IPS-11a (cell line): ENCODE measurements around the gene PWWP2B.

Experiments
- H3K4me3 ChIP-seq: one replicate; pipeline ENCODE4 v1.5.1; 2013; ENCODE audit warnings: low read depth, low read length, control low read depth

Gene PWWP2B

GRCh38 chr10:132443983-132444876, 47.2 kb downstream of the PWWP2B start:
- H3K4me3 ChIP-seq: no peak overlapping the region

- no peak overlapping the region for H3K4me3 ChIP-seq
These were observed 47.9 kb downstream of the PWWP2B start for GRCh38 chr10:132444877-132445351.

- H3K4me3 ChIP-seq: no peak overlapping the region
These were observed 48.7 kb downstream of the PWWP2B start for GRCh38 chr10:132445516-132446194.

GRCh38 chr10:132446195-132446581, 49.2 kb downstream of the PWWP2B start:
- H3K4me3 ChIP-seq: no peak overlapping the region

DNA sequence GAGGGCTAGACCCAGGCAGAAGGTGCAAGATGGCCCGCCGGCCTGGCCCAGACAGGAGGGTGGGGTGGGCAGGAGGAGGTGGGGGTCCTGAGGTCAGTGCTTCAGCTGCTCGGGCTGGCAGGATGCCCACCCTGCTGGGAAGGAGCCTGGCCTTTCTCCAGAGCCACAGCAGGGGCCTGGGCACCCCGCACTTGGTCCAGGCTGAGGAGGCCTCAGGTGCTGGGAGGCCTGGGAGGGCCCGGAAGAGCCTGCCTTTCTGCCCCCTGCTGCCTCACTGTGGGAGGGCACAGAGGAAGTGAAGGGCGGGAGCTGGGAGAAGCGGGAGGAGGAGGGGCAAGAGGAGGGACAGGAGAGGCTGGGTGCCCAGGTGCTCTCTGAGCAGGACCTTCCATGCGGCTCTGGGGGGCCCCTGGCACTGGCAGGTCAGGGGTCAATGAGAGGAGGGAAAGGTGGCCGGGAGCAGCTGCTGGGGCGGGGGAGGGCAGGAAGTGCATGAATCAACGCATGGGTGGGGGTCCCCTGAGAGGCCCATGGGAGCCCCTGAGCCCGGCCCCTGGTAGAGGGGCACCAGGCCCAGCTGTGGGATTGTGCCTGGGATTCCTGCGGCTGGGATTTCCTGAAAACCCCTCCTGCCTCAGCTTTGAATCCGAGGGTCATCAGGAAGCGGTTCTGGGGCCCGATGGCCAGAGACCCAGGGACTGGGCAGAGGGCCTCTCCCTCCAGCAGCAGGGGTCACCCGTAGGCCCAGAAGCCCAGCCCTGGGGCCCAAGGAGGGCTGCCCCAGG, 49.9 kb downstream of the PWWP2B start:
- H3K4me3 ChIP-seq: no peak overlapping the region

DNA sequence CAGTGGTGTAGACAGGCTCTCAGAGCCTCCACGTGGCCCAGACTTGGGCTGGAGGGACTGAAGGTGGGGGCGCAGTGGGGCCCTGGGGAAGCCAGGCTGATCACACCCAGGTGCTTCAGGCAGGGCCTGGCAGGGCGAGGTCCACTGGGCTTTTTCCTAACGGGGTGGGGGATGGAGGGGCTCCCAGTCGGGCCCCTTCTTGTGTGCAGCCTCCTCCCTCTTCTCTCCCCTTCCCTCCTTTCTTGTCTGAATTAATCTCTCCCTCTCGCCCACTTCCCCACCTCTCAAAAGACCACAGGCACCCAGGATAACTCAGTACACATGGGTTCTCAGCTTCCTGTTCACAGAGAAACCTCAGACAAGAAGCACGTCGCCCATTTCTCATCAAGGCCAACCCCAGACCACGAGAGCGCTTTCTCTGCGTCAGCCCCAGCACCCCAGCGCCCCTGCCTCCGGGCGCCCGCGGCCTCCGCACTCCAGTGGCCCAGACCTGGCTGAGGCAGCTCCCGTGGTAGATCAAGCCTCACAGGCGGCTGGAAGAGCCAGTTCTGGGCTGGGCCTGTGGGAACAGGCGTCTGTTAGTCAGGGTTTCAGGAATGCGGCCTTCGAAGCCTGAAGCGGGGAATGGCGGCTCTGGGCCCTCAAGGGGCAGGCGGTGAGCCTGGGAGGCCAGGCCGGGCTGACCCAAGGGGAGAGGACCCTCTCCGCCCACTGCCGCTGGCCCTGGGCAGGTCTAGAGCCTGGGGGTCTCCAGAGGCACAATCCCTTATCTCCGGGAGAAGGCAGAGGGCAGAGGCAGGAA, 50.6 kb downstream of the PWWP2B start:
- no peak overlapping the region for H3K4me3 ChIP-seq

GRCh38 chr10:132448248-132448731, 51.3 kb downstream of the PWWP2B start:
- H3K4me3 ChIP-seq: no peak overlapping the region

DNA sequence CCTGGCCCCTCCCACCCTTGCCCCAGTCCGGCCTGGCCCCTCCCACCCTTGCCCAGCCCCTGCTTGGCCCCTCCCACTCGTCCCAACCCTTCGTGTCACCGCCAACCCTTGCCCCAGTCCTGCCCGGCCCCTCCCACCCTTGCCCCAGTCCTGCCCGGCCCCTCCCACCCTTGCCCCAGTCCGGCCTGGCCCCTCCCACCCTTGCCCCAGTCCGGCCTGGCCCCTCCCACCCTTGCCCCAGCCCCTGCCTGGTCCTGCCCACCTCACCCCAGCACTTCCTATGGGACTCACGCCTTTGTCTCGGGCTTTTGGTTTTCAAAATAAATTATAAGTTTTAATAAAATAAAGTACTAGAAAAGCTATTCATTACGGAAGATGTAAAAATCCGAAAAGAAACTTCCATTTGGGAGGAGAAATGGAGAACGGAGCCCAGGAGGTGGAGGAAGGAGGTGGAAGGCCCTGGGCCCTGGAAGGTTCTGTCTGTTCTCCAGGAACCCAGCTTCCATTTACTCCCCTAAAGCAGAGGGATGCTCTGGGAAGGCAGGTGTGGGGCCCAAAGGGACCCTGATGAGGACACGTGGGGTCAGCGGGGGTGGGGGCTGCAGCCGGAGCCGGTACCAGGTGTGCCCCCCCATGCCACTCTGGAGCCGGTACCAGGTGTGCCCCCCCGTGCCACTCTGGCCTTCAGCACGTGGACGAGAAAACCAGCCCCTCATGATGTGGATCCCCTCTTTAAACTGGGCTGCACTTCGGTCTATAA, 52.2 kb downstream of the PWWP2B start:
- no peak overlapping the region for H3K4me3 ChIP-seq

GRCh38 chr10:132449811-132450181, 52.8 kb downstream of the PWWP2B start:
- H3K4me3 ChIP-seq: no peak overlapping the region

DNA sequence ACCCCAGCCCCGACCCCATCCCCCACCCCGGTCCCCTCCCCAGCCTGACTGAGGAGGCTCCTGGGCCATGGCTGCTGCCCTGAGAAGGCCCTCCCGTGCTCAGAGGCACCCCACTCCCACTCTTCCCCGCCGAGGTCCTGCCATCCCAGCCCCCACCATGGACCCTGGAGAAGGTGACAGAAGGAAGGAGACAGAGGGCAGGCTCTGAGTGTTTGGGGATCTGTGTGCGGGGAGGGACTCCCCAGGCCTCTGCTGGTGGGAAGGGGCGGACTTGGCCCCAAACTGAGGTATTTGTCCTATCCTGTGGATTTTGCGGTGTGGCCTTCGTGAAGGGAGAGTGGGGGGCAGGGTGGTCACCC, 53.4 kb downstream of the PWWP2B start:
- no peak overlapping the region for H3K4me3 ChIP-seq

GRCh38 chr10:132450825-132451505, 54.0 kb downstream of the PWWP2B start:
- no peak overlapping the region for H3K4me3 ChIP-seq

- H3K4me3 ChIP-seq: no peak overlapping the region
These were observed 54.7 kb downstream of the PWWP2B start for GRCh38 chr10:132451506-132452215.

DNA sequence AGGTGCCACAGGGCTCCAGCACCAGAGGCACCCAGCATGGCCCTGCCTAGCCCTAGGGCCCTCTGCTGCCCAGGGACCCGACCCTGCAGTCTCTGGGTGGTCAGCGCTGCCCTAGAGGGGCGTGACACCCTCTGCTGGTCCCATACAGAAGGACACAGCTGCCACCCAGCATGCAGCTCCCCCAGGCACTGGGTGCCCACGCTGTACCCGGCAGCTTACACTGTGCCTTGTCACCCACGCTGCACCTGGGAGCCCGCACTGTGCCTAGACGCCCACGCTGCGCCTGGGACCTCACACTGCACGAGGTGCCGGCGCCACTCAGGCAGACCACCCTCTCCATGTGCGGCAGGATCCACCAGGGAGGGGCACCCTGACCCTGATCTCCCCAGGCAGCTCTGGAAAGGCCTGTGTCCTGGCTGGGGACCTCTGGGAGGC, 55.2 kb downstream of the PWWP2B start:
- H3K4me3 ChIP-seq: no peak overlapping the region

- no peak overlapping the region for H3K4me3 ChIP-seq
These were observed 55.9 kb downstream of the PWWP2B start for GRCh38 chr10:132452651-132453469.

DNA sequence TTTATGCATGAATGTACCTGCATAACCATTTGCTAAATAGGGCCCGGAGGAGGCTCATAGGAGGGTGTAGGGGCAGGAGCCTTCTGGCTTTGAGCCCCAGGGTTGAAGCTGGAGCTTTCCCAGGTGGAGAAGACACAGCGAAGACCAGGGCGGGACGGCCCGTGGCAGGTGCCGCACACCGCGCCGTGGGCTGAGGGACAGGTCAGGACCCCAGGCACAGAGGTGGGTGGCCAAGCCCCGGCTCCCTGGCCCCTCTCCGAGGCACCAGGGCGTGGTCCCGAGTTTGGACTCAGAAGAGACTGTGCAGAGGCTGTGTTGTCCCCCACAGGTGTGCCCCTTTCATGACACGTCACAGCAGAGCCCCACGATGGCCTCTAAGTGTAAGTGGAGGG, 56.5 kb downstream of the PWWP2B start:
- no peak overlapping the region for H3K4me3 ChIP-seq

DNA sequence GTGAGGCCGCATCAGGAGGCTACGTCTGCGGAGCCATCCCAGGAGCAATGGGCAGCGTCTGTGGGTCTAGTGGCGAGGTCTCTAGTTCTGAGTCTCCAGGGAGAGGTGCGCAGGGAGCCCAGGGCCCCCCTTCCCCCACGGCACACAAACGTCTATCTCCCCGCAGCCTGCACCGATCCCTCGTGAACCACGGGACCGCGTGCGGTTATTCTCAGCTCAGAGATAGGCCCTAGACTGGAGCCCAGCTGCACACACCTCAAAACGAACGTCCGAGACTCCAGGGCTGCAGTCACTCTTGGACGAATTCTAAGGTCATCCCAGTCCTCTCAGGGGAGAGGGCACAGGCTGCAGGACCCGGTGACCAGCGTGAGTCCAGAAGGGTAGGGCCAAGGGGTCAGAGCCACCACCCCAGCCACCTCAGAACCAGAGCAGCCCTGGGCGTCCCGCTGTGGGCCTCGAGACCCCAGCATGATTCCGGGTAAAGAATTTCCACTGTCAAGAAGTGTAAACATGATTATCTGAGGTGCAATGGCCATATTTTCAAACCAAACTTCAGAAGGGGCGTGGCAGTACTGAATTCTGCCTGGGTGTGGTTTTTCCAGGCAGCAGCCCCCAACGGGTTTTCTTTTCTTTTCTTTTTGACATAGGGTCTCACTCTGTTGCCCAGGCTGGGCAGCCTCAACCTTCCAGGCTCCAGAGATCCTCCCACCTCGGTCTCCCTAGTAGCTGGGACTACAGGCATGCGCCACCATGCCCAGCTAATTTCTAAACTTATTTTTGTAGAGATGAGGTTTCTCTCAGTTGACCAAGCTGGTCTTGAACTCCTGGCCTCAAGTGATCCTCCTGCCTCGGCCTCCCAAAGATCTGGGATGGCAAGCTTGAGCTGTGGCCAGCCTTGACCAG, 57.5 kb downstream of the PWWP2B start:
- H3K4me3 ChIP-seq: no peak overlapping the region
